MM.1S (cell line): ENCODE results near the gene PLAAT5.

ENCODE experiments used
- CTCF ChIP-seq: fragments of 300-600 bp; sonication (generic); IDR thresholded peaks from 2 replicates; pipeline ENCODE4 v1.5.1; 2016; ENCODE audit warnings: antibody characterized with exemption, low read length, mixed read lengths
- EZH2 ChIP-seq: fragments of 300-600 bp; sonication (generic); optimal IDR thresholded peaks from 2 replicates; pipeline ENCODE3; 2017; ENCODE audit warnings: low read depth, mild to moderate bottlenecking, antibody characterized with exemption, low read length, mixed read lengths

- TF ChIP-seq CTCF: no peak
- no peak for TF ChIP-seq EZH2
Observed at GRCh38 chr11:63534076-63534475, 43.1 kb upstream of the PLAAT5 start.
